DND-41 (cell line): ENCODE measurements around the gene DNHD1.

Source experiments
- ATAC-seq: fragments of 200-7000 bp; cut with Tn5 transposase; 3 replicates; pipeline ENCODE4 v1.9.1; 2021; ENCODE audit warnings: low read depth; ENCODE audit not compliant: insufficient read depth
- DNase-seq: peaks from one replicate; pipeline ENCODE4 v3.0.0-alpha.2; 2020
- H2AFZ ChIP-seq: 2 replicates; pipeline ENCODE4 v1.6.0; 2012; ENCODE audit warnings: low read depth, low read length
- H3K27ac ChIP-seq: 2 replicates; pipeline ENCODE4 v1.5.1; 2012; ENCODE audit warnings: low read length, inconsistent platforms
- H3K27me3 ChIP-seq: fragments of 200-600 bp; sonication (generic); 2 replicates; pipeline ENCODE4 v1.6.0; 2012; ENCODE audit warnings: low read length, mild to moderate bottlenecking, inconsistent platforms; ENCODE audit not compliant: insufficient read depth, poor library complexity
- H3K36me3 ChIP-seq: 2 replicates; pipeline ENCODE4 v1.5.1; 2012; ENCODE audit warnings: low read length, inconsistent platforms; ENCODE audit not compliant: insufficient read depth
- H3K4me1 ChIP-seq: 2 replicates; pipeline ENCODE4 v1.5.1; 2012; ENCODE audit warnings: mild to moderate bottlenecking, low read length; ENCODE audit not compliant: insufficient read depth
- H3K4me2 ChIP-seq: 2 replicates; pipeline ENCODE4 v1.6.0; 2012; ENCODE audit warnings: mild to moderate bottlenecking, moderate library complexity, low read length, inconsistent platforms; ENCODE audit not compliant: insufficient read depth
- H3K4me3 ChIP-seq, 2 experiments: fragments of 200-600 bp in 1 of 2; shearing (Covaris generic) in 1 of 2; 2 replicates each; pipeline ENCODE4 v1.5.1; 2012 to 2016; ENCODE audit warnings: inconsistent platforms in 2 of 2, low read length in 2 of 2, mild to moderate bottlenecking in 2 of 2, low read depth in 1 of 2, moderate library complexity in 1 of 2
- H3K79me2 ChIP-seq: 2 replicates; pipeline ENCODE4 v1.6.0; 2012; ENCODE audit warnings: low read length, inconsistent platforms; ENCODE audit not compliant: insufficient read depth
- H3K9ac ChIP-seq: 2 replicates; pipeline ENCODE4 v1.6.0; 2012; ENCODE audit warnings: low read depth, mild to moderate bottlenecking, inconsistent platforms, low read length, moderate library complexity
- H3K9me3 ChIP-seq: 2 replicates; pipeline ENCODE4 v1.5.1; 2012; ENCODE audit warnings: low read length, moderate library complexity, mild to moderate bottlenecking, inconsistent platforms; ENCODE audit not compliant: insufficient read depth, severe bottlenecking
- H4K20me1 ChIP-seq: 2 replicates; pipeline ENCODE4 v1.6.0; 2012; ENCODE audit warnings: low read length; ENCODE audit not compliant: insufficient read depth
- EZH2 ChIP-seq: IDR thresholded peaks from 3 replicates; pipeline ENCODE4 v1.6.1; 2012; ENCODE audit warnings: borderline replicate concordance, low read depth, mild to moderate bottlenecking, moderate library complexity, low read length, inconsistent platforms; ENCODE audit not compliant: severe bottlenecking
- TF ChIP-seq, protein P1 (sequence below): IDR thresholded peaks from 2 replicates; pipeline ENCODE4 v1.5.1; 2012; ENCODE audit warnings: borderline replicate concordance, low read length, moderate library complexity, mild to moderate bottlenecking; ENCODE audit not compliant: poor library complexity, severe bottlenecking; ENCODE audit errors: extremely low read depth

The DNHD1 gene

DNA sequence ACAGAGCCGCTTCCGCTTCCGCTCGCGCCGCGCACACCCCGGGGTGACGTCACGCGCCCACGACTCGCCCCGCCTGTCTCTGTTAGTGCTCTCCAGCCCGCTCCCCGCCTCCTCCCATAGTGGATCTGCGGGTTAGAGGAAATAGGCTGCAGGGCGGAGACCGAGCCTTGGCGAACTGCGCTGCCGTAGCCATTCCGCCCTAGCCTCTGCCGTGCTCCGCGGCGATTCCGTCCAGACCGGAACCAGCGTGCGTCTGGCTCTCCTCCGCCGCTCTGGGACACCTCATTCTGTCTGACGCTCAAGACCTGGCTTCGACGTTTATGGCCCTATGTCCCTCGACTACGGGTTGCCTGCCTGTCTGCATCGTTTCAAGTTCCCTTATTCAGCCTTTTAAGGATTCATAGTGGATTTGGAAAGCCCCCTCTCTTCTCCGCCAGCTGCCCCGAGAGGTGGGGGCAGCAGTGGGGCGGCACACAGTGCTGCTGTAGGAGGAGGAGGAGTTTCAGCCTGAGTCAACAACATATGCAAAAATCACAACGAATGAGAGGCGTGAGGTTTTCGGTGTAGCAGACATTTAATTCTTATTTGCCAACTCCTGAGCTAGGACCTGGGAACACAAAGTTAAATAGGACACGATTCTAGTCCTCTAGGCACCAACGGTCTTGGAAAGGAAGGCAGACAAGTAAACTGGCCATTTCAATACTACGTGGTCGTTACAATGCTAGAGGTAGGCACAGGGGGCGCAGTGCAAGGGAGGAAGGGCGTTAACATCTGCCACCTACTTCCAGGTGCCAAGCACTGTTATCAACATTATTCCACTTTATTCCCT is 115.3 kb downstream of the DNHD1 start, which contains the start of gene TAF10:
TAF10 (minus strand) TSS at position 4 of the 829 bp plus-strand sequence. CDS start 27 bp downstream, outside the sequence.
- peaks cover 69% of the 10 kb centered on the region for H3K36me3 ChIP-seq
- H3K79me2 ChIP-seq, result peaks cover 30% of the 10 kb centered on the region
- H3K27me3 ChIP-seq, result no peaks in the 10 kb centered on the region
- H3K27ac ChIP-seq, result peak within 1 kb of the TSS; percentile 99
- H3K9me3 ChIP-seq, result no peaks in the 10 kb centered on the region
- peaks cover 19% of the 10 kb centered on the region for H4K20me1 ChIP-seq
- H3K4me3 ChIP-seq, result peak within 1 kb of the TSS; percentile 69 to 74
- no peak for TF ChIP-seq EZH2
- TF ChIP-seq, protein P1, sequence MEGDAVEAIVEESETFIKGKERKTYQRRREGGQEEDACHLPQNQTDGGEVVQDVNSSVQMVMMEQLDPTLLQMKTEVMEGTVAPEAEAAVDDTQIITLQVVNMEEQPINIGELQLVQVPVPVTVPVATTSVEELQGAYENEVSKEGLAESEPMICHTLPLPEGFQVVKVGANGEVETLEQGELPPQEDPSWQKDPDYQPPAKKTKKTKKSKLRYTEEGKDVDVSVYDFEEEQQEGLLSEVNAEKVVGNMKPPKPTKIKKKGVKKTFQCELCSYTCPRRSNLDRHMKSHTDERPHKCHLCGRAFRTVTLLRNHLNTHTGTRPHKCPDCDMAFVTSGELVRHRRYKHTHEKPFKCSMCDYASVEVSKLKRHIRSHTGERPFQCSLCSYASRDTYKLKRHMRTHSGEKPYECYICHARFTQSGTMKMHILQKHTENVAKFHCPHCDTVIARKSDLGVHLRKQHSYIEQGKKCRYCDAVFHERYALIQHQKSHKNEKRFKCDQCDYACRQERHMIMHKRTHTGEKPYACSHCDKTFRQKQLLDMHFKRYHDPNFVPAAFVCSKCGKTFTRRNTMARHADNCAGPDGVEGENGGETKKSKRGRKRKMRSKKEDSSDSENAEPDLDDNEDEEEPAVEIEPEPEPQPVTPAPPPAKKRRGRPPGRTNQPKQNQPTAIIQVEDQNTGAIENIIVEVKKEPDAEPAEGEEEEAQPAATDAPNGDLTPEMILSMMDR, result peak; percentile 71
- peak within 1 kb of the TSS; percentile 72 for H3K9ac ChIP-seq
- ATAC-seq (peak; percentile 93), DNase-seq (peak; percentile 97)
- peak within 1 kb of the TSS; percentile 99 for H3K4me2 ChIP-seq
- H3K4me1 ChIP-seq, result peaks cover 45% of the 10 kb centered on the region
- H2AFZ ChIP-seq, result peak within 1 kb of the TSS; percentile 95

GRCh38 chr11:6613496-6613895 is 116.4 kb downstream of the DNHD1 start:
- Histone ChIP-seq H3K79me2 (peaks cover 36% of the 10 kb centered on the region), H2AFZ (no peak overlapping the region), H3K27me3 (no peaks in the 10 kb centered on the region), H3K27ac (no peak overlapping the region), H3K9me3 (no peaks in the 10 kb centered on the region), H3K4me1 (peaks cover 53% of the 10 kb centered on the region), H3K9ac (peak overlapping the region; percentile 72), H4K20me1 (peaks cover 14% of the 10 kb centered on the region), H3K4me3 (no peak overlapping the region), H3K36me3 (peaks cover 59% of the 10 kb centered on the region), H3K4me2 (peak overlapping the region; percentile 99)
- ATAC-seq, result no peak
- DNase-seq, result no peak
- TF ChIP-seq, protein P1, result no peak
- no peak for TF ChIP-seq EZH2

DNA sequence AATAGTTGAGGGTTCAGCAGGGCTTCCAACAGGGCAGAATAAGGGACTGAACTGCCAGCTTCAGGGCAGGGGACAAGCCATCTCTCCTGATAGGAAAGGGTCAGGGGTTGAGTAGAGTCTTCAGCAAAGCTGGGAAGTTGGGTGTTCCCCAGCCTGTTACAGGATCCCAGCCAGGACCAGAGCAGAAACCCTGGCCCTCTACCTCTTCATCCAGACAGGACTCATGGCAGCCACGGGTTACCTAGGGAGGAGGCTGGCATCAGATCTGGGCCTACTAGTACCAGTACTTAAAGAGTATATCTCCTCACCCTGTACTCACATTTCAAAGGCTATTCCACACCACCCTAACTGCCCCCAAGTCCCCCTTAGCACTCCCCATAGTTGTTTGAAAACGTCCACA is 117.4 kb downstream of the DNHD1 start:
- Histone ChIP-seq H3K4me2 (no peak overlapping the region), H3K4me3 (no peak overlapping the region), H2AFZ (no peak overlapping the region), H3K4me1 (peaks cover 55% of the 10 kb centered on the region), H3K9me3 (no peaks in the 10 kb centered on the region), H3K27ac (no peak overlapping the region), H3K36me3 (peaks cover 50% of the 10 kb centered on the region), H3K79me2 (peaks cover 43% of the 10 kb centered on the region), H3K27me3 (no peaks in the 10 kb centered on the region), H4K20me1 (peaks cover 14% of the 10 kb centered on the region), H3K9ac (no peak overlapping the region)
- ATAC-seq (no peak), DNase-seq (no peak)
- TF ChIP-seq, protein P1, result no peak
- TF ChIP-seq EZH2, result no peak
